ENCODE measurements around the gene CNOT2.

The CNOT2 gene

DNA sequence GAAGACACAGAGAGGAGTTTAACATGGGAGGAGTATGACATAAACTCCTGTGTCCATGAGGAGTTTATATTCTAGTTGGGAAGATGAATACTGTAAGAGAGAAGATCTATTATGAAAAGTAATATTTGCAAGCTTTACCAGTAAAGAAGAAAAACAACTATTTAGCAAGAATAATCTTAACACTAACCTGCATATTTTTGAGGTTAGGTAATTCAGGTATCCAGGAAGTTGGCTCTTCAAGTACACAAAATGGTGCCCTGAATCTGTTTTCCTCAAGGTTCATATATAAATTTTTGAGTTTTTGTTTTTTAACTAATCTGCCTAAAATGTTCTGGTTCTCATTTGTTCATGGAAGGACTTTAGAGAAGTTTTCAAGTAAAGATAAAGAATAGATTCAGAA, 89.0 kb downstream of the CNOT2 start:
- H3K36me3 Mint-ChIP-seq (ENCODE audit: low read depth), result peaks cover 50% of the 10 kb centered on the region
- H3K9me3 Mint-ChIP-seq, result no peaks in the 10 kb centered on the region
- intact Hi-C loops (cut with micrococcal nuclease), result no loop called here
- H3K27me3 Mint-ChIP-seq, result no peaks in the 10 kb centered on the region
- H3K27ac Mint-ChIP-seq, result no peak overlapping the region
- H3K4me3 Mint-ChIP-seq, result no peak overlapping the region
- no peaks in the 10 kb centered on the region for H3K4me1 Mint-ChIP-seq (ENCODE audit: low read depth)

DNA sequence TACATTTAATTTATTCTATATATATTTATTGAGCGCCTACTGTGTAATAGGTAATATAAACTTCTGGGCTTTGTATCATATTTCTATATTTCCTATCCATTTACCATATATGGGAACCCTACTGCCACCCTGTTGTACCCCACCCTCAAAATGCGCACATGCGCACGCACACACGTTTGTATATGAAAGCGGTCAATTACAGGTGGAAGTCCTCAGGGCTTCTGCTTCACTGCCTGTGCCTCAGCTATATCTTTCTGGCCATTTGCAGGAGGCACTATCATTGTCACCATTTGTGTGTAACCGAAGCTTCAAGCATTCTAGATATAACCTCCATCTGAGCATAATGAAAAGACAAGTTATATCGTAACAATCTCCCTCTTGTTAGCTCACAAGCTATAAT, 91.5 kb downstream of the CNOT2 start:
- Mint-ChIP-seq H3K36me3 (ENCODE audit: low read depth) (peaks cover 56% of the 10 kb centered on the region), H3K9me3 (no peaks in the 10 kb centered on the region), H3K4me1 (ENCODE audit: low read depth) (no peaks in the 10 kb centered on the region), H3K27ac (no peak overlapping the region), H3K27me3 (no peaks in the 10 kb centered on the region), H3K4me3 (no peak overlapping the region)
- intact Hi-C loops (cut with micrococcal nuclease), result no loop called here

DNA sequence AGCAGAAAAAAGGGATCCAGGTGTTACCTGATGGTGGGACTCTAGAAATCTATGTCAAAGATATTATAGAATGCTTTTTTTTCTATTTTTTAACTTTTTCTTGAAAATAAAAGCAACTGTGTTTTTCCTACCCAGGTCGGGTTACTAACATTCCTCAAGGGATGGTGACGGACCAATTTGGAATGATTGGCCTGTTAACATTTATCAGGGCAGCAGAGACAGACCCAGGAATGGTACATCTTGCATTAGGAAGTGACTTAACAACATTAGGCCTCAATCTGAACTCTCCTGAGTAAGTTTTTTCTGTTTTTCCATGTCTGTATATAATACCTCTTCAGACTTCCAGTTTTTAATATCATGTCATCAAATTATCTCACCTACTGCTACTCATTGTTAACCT, 95.3 kb downstream of the CNOT2 start:
- H3K4me3 Mint-ChIP-seq, result no peak overlapping the region
- no peaks in the 10 kb centered on the region for H3K27me3 Mint-ChIP-seq
- H3K4me1 Mint-ChIP-seq (ENCODE audit: low read depth), result no peaks in the 10 kb centered on the region
- intact Hi-C loops (cut with micrococcal nuclease), result no loop called here
- H3K36me3 Mint-ChIP-seq (ENCODE audit: low read depth), result peaks cover 75% of the 10 kb centered on the region
- no peaks in the 10 kb centered on the region for H3K9me3 Mint-ChIP-seq
- no peak overlapping the region for H3K27ac Mint-ChIP-seq

DNA sequence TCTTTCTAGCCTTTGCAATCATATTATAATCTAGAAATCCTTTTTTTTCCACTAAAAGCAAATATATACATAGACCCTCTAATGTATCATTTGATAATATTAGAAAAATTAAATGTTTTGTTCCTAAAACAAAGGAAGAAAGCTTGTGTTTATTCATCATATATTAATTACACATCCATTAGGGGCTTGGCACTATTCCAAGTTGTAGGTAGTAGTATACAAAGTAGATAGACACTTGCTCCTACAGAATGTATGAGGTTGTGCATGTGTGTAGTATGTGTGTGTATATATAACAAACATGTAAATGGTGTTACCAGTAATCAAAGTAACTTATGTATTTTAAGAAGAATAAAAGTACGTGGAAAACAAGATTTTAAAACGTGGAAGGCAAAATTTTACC, 107.8 kb downstream of the CNOT2 start:
- H3K4me3 Mint-ChIP-seq, result no peak overlapping the region
- no peaks in the 10 kb centered on the region for H3K9me3 Mint-ChIP-seq
- H3K36me3 Mint-ChIP-seq (ENCODE audit: low read depth), result peaks cover 15% of the 10 kb centered on the region
- H3K27me3 Mint-ChIP-seq, result no peaks in the 10 kb centered on the region
- intact Hi-C loops (cut with micrococcal nuclease), result loop anchor here (5.0 kb wide), 1 partner anchor 34 kb away; no protein-coding TSS in a partner anchor
- H3K27ac Mint-ChIP-seq, result no peak overlapping the region
- H3K4me1 Mint-ChIP-seq (ENCODE audit: low read depth), result peaks cover 13% of the 10 kb centered on the region

DNA sequence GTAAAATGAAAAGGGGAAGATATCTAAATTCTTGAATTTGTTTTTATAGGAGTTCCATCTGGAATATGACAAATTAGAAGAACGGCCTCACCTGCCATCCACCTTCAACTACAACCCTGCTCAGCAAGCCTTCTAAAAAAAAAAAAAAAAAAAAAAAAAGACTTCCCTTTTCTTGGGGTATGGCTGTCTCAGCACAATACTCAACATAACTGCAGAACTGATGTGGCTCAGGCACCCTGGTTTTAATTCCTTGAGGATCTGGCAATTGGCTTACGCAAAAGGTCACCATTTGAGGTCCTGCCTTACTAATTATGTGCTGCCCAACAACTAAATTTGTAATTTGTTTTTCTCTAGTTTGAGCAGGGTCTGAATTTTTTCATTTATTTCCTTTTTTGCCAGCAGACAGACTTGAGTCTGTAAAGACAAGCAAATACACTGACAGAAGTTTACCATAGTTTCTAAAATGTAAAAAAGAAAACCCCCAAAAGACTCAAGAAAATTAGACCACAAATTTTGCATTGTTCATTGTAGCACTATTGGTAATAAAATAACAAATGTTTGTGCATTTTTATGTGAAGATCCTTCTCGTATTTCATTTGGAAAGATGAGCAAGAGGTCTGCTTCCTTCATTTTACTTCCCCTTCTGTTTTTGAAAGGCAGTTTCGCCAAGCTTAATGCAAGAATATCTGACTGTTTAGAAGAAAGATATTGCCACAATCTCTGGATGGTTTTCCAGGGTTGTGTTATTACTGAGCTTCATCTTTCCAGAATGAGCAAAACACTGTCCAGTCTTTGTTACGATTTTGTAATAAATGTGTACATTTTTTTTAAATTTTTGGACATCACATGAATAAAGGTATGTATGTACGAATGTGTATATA, 110.8 kb downstream of the CNOT2 start:
- Mint-ChIP-seq H3K4me3 (no peak overlapping the region), H3K36me3 (ENCODE audit: low read depth) (no peaks in the 10 kb centered on the region), H3K4me1 (ENCODE audit: low read depth) (peaks cover 13% of the 10 kb centered on the region), H3K9me3 (no peaks in the 10 kb centered on the region), H3K27ac (peak overlapping the region; percentile 70), H3K27me3 (no peaks in the 10 kb centered on the region)
- intact Hi-C loops (cut with micrococcal nuclease), result loop anchor here (2.0 to 5.0 kb wide), 2 partner anchors 37 to 111 kb away; partner anchors contain the start of gene CNOT2

DNA sequence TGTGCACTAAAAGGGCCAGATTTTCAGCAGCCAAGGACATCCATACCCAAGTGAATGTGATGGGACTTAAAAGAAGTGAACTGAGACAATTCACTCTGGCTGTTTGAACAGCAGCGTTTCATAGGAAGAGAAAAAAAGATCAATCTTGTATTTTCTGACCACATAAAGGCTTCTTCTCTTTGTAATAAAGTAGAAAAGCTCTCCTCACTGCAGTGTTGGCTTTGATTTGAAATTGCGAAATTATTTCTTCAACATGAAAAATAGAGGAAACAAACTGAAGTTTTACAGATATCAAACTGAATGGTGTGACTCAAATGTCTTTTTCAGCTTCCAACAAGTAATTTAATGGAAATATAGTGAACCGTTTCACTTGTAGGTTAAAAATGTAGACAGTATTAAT, 111.6 kb downstream of the CNOT2 start:
- H3K9me3 Mint-ChIP-seq, result no peaks in the 10 kb centered on the region

DNA sequence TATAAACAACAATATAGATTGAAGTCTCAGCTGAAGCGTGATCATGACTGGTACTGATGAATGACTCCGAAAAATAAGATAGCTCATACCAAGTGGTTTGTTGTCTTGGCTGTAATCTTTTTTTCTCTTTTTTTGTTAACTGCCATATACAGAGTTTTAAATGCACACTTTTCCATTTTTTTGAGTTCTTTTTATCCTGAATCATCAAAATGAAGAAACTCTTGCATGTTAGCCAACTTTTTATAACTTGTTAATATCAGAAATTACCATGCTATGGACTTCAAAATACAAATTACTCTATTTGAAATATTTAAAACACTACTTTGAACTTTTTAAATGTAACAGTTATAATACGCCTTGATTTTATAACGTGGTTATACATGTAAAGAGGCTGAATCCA, 112.7 kb downstream of the CNOT2 start:
- H3K9me3 Mint-ChIP-seq, result no peaks in the 10 kb centered on the region
- no peaks in the 10 kb centered on the region for H3K27me3 Mint-ChIP-seq
- no peak overlapping the region for H3K27ac Mint-ChIP-seq
- H3K4me3 Mint-ChIP-seq, result no peak overlapping the region
- no peaks in the 10 kb centered on the region for H3K36me3 Mint-ChIP-seq (ENCODE audit: low read depth)
- intact Hi-C loops (cut with micrococcal nuclease), result loop anchor here (2.0 kb wide), 1 partner anchor 113 kb away; the partner anchor contains the start of gene CNOT2
- peaks cover 13% of the 10 kb centered on the region for H3K4me1 Mint-ChIP-seq (ENCODE audit: low read depth)

More for the DNA sequence above, 111.6 kb downstream of the CNOT2 start:
- intact Hi-C loops (cut with micrococcal nuclease), result loop anchor here (2.0 to 5.0 kb wide), 2 partner anchors 37 to 112 kb away; partner anchors contain the start of gene CNOT2
- Mint-ChIP-seq H3K36me3 (ENCODE audit: low read depth) (no peaks in the 10 kb centered on the region), H3K27me3 (no peaks in the 10 kb centered on the region), H3K4me1 (ENCODE audit: low read depth) (peaks cover 13% of the 10 kb centered on the region), H3K4me3 (no peak overlapping the region), H3K27ac (peak overlapping the region; percentile 70)

DNA sequence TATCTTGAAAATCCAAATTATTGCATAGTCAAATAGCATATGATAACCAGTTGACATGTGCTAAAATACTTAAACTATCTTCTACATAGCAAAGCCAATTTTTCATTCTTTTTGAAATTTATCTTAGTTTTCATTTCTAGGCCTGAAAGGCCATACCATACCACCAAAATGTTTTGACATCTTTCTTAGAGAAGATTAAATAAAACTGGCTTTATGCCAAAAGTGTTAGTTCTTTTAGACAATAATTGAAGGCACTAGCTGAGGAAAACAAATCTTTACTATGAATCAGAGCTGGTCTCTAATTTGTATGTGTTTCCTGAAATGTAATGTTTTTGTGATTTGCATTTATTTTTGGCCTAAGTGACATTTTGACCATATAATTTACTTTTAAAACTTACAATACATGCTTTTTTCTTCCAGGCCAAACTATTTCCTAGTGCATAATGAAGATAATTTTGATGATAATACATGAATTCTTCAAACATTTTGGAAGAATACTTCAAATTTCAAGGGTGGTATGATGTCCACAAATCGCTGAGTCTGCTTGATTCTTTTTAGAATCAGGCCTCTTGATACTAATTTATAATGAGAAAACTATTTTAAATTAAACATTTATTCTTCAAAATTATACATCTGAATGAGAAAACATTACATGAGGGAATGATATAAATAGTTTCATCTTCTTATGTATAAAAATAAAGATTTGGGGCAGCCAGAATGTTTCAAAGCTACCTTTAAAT, 116.4 kb downstream of the CNOT2 start:
- intact Hi-C loops (cut with micrococcal nuclease), result loop anchor here (5.0 kb wide), 1 partner anchor 32 kb away; no protein-coding TSS in a partner anchor
- Mint-ChIP-seq H3K4me1 (ENCODE audit: low read depth) (peaks cover 7% of the 10 kb centered on the region), H3K4me3 (no peak overlapping the region), H3K9me3 (no peaks in the 10 kb centered on the region), H3K36me3 (ENCODE audit: low read depth) (no peaks in the 10 kb centered on the region), H3K27ac (no peak overlapping the region), H3K27me3 (peaks cover 6% of the 10 kb centered on the region)

DNA sequence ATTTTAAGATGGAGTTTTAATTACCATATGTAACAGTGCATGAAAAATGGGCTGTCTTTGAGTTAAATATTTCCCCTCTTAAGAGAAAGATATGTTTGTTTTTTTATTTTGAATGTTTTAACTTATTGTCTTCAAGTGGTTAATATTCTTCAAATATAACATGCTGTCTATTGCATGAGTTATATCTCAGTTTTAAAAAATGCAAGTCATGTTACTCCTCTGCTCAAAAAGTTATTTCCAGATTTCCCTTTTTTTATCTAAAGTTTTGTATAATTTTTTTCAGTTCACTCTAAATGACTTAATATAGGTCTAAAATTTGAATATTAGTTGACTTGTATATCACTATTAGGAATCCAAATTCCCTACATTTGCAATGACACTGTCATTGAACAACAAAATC, 117.0 kb downstream of the CNOT2 start:
- Mint-ChIP-seq H3K27ac (no peak overlapping the region), H3K9me3 (no peaks in the 10 kb centered on the region), H3K27me3 (peaks cover 12% of the 10 kb centered on the region), H3K4me1 (ENCODE audit: low read depth) (peaks cover 7% of the 10 kb centered on the region), H3K4me3 (no peak overlapping the region), H3K36me3 (ENCODE audit: low read depth) (no peaks in the 10 kb centered on the region)
- intact Hi-C loops (cut with micrococcal nuclease), result loop anchor here (5.0 kb wide), 1 partner anchor 33 kb away; no protein-coding TSS in a partner anchor

DNA sequence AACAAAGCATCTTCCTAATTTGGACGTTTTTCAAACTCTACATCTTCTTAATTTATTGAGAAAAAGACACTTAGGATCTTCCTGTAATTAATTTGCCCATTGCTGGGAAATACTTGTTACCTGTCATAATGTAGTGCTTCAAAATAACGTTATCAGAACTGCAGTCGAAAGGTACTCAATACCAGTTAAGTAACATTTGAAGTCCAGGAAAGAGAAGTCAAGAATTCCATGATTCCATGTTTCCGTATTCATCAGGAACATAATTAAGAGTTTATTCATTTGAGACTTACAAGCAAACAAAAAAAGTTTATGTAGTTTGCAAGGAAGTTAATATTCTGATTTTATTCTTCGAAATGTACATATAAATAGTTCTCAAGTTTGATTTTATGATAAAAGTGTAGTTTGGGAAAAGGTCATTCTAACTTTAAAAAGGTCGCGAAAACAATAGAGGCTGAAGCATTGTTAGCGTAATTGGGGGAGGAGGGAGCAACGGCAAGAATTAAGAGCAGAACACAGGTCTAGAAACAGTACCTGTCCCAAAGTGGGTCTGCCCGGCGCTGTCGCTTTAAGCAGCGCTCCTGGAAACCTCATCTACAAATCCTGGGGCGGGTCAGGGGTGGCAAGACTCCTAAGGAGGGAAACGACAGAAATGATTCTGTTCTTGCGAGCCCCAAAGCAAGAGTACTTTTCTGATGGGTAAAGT, 121.6 kb downstream of the CNOT2 start:
- intact Hi-C loops (cut with micrococcal nuclease), result loop anchor here (5.0 kb wide), 2 partner anchors 38 to 123 kb away; partner anchors contain the start of gene CNOT2
- no peaks in the 10 kb centered on the region for H3K9me3 Mint-ChIP-seq
- peaks cover 22% of the 10 kb centered on the region for H3K4me1 Mint-ChIP-seq (ENCODE audit: low read depth)
- no peaks in the 10 kb centered on the region for H3K36me3 Mint-ChIP-seq (ENCODE audit: low read depth)
- H3K27me3 Mint-ChIP-seq, result peaks cover 32% of the 10 kb centered on the region
- H3K4me3 Mint-ChIP-seq, result peak overlapping the region; percentile 77
- no peak overlapping the region for H3K27ac Mint-ChIP-seq

DNA sequence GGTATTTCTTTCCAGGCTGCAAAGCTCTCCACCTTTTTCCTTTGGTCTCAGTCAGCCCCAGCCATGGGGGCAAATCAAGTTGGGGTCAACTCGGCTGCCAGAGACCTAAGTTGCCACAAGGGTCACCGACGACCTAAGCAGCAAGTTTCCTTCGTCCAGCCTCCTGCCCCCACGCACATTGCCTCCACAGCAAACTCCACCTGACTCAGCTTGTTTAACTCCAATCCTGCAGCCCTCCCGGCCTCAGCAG, 122.1 kb downstream of the CNOT2 start:
- Mint-ChIP-seq H3K27me3 (peaks cover 32% of the 10 kb centered on the region), H3K36me3 (ENCODE audit: low read depth) (no peaks in the 10 kb centered on the region), H3K4me1 (ENCODE audit: low read depth) (peaks cover 22% of the 10 kb centered on the region), H3K9me3 (no peaks in the 10 kb centered on the region), H3K27ac (no peak overlapping the region), H3K4me3 (peak overlapping the region; percentile 77)
- intact Hi-C loops (cut with micrococcal nuclease), result loop anchor here (5.0 kb wide), 1 partner anchor 123 kb away; the partner anchor contains the start of gene CNOT2

DNA sequence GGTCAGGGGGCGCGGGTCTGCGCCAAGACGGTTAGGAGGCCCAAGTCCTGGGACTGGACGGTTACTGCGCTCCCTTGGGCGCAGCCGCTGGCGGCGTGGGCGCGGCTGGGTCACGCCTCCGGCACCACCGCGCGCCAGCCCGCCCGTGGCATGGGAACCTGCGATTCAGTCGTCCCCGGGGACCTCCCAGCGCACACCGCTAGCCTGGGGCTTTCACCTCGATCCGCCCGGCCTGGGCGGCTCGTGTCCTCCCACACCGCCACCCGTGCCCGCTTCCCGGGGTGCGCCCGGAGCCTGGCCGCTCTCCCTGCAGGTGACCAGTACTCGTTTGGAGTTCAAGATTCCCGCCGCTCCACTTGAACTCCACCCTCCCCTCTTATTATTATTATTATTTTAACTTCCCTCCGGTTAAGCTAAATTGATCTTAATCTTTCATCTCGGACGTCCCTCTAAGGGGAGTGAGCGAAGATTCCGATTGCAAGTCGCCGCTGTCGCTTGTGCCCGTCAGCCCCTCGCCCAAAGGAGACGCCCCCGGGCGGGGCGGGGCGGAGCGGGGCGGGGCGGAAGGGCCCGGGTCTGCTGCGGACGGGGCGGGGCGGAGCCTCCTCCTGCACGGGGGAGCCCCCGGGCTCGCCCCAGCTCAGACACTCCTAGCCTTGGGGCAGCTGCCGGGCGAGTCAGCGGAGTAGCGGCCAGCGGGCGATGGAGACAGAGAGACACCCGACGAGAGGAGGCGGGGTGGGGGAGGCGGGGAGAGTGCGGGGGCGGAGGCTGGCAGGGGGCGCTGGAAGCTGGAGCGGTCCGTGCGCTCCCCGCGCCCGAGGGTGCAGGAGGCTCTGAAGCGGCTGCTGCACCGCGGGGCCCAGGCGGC, 122.7 kb downstream of the CNOT2 start, which contains the start of gene KCNMB4:
TSS of gene KCNMB4 (plus strand) at position 643 of the 871 bp plus-strand sequence. CDS start 445 bp downstream, outside the sequence.
- peaks cover 22% of the 10 kb centered on the region for H3K4me1 Mint-ChIP-seq (ENCODE audit: low read depth)
- intact Hi-C loops (cut with micrococcal nuclease), result loop anchor here (5.0 kb wide), 1 partner anchor 124 kb away; the partner anchor contains the start of gene CNOT2
- no peaks in the 10 kb centered on the region for H3K36me3 Mint-ChIP-seq (ENCODE audit: low read depth)
- H3K27ac Mint-ChIP-seq, result no peak within 1 kb of the TSS
- H3K9me3 Mint-ChIP-seq, result no peaks in the 10 kb centered on the region
- H3K4me3 Mint-ChIP-seq, result peak within 1 kb of the TSS; percentile 77
- peaks cover 32% of the 10 kb centered on the region for H3K27me3 Mint-ChIP-seq

Data from dendritic cell treated with granulocyte-macrophage colony-stimulating factor and Interleukin-4, amounts not matched to agents 40 ng/mL and 50 ng/mL, for 4 days (primary cell).